Panc1 (cell line): ENCODE results near the gene ZBED6. TPM values are rescaled to one million over a fixed set of nuclear protein-coding genes. Genes with fewer than 3 reads are reported as not detected.

ENCODE experiments used
- ATAC-seq: fragments of 200-7000 bp; cut with Tn5 transposase; 2 replicates; pipeline ENCODE4 v1.9.1; 2020; ENCODE audit warnings: mild to moderate bottlenecking, moderate library complexity
- BruUV-seq: library from RNA; stranded (reverse); fragments of 400-500 nt; replicated peaks from 2 replicates; lab custom pipeline; 2021; lab: Mats Ljungman, UMichigan
- CTCF ChIA-PET: fragments of 300-600 bp; sonication (Branson Sonifier 250); formaldehyde crosslinking; loops from one replicate; lab custom pipeline; 2022; ENCODE audit warnings: antibody characterized with exemption; lab: Charles Lee
- POLR2A ChIA-PET: fragments of 300-600 bp; sonication (Branson Sonifier 250); formaldehyde crosslinking; loops from one replicate; lab custom pipeline; 2022; ENCODE audit warnings: antibody characterized with exemption; lab: Charles Lee
- DNase-seq: peaks from one replicate; pipeline ENCODE4 v3.0.0-alpha.2; 2010; ENCODE audit warnings: low read depth, low spot score
- H3K27ac ChIP-seq: 2 replicates; pipeline ENCODE4 v1.5.1; 2011; ENCODE audit warnings: mild to moderate bottlenecking, low read length, inconsistent platforms
- H3K27me3 ChIP-seq: fragments of 200-500 bp; sonication (Bioruptor generic); 2 replicates; pipeline ENCODE4 v1.6.0; 2014; ENCODE audit warnings: low read length, inconsistent platforms; ENCODE audit not compliant: control insufficient read depth, insufficient read depth
- H3K36me3 ChIP-seq: fragments of 200-500 bp; sonication (Bioruptor generic); 2 replicates; pipeline ENCODE4 v1.5.1; 2014; ENCODE audit warnings: inconsistent platforms, mild to moderate bottlenecking, low read length, moderate library complexity; ENCODE audit not compliant: control insufficient read depth, insufficient read depth
- H3K4me1 ChIP-seq: 2 replicates; pipeline ENCODE4 v1.5.1; 2011; ENCODE audit warnings: inconsistent platforms, mild to moderate bottlenecking, low read length, moderate library complexity; ENCODE audit not compliant: control insufficient read depth, insufficient read depth
- H3K4me3 ChIP-seq, 2 experiments: 2 replicates each; pipeline ENCODE4 v1.5.1; 2011 to 2012; ENCODE audit warnings: low read depth in 2 of 2, low read length in 2 of 2, mild to moderate bottlenecking in 2 of 2, inconsistent platforms in 1 of 2, moderate library complexity in 1 of 2
- H3K9me3 ChIP-seq: fragments of 200-500 bp; sonication (Bioruptor generic); 2 replicates; pipeline ENCODE4 v1.5.1; 2014; ENCODE audit warnings: low read depth, mild to moderate bottlenecking, inconsistent platforms, low read length, moderate library complexity; ENCODE audit not compliant: control insufficient read depth, insufficient read depth
- POLR2AphosphoS5 ChIP-seq: IDR thresholded peaks from 2 replicates; pipeline ENCODE4 v1.6.1; 2012; ENCODE audit warnings: mild to moderate bottlenecking, low read depth, low read length, moderate library complexity
- SIN3A ChIP-seq: IDR thresholded peaks from 2 replicates; pipeline ENCODE4 v1.6.1; 2012; ENCODE audit warnings: low read depth, mild to moderate bottlenecking, low read length, moderate library complexity, borderline replicate concordance; ENCODE audit not compliant: insufficient read depth
- TCF7L2 ChIP-seq: IDR thresholded peaks from 2 replicates; pipeline ENCODE4 v1.6.1; 2011; ENCODE audit warnings: mild to moderate bottlenecking, low read depth, low read length, inconsistent platforms
- in situ Hi-C: cut with HindIII; loops from 2 replicates; pipeline ENCODE4 v1.10.0; 2016; ENCODE audit warnings: low sequenced_read_pairs, low pct_unique_long_range_greater_than_20kb
- intact Hi-C: fragments of 100-400 bp; cut with micrococcal nuclease; formaldehyde crosslinking; loops from one replicate; pipeline ENCODE4 v1.10.0; 2022; ENCODE audit not compliant: unreplicated experiment
- total RNA-seq: library from RNA; stranded (reverse); gene quantifications from one replicate; pipeline ENCODE4 v1.2.1, GENCODE V29; 2021; ENCODE audit not compliant: unreplicated experiment
- TF ChIP-seq, protein P1 (sequence below), 2 experiments: IDR thresholded peaks; 2 replicates each; pipeline ENCODE4 v1.6.1; 2011 to 2012; ENCODE audit warnings: low read depth in 2 of 2, control low read depth in 1 of 2, low read length in 1 of 2, mild to moderate bottlenecking in 1 of 2, moderate library complexity in 1 of 2; ENCODE audit not compliant: insufficient read depth in 1 of 2
- TF ChIP-seq, protein P2 (sequence below): fragments of 450-650 bp; IDR thresholded peaks from 2 replicates; pipeline ENCODE4 v1.5.1; 2017; ENCODE audit warnings: mild to moderate bottlenecking

The ZBED6 gene
- total RNA-seq, 1 experiment from 2014 or later: 39.8 TPM

DNA sequence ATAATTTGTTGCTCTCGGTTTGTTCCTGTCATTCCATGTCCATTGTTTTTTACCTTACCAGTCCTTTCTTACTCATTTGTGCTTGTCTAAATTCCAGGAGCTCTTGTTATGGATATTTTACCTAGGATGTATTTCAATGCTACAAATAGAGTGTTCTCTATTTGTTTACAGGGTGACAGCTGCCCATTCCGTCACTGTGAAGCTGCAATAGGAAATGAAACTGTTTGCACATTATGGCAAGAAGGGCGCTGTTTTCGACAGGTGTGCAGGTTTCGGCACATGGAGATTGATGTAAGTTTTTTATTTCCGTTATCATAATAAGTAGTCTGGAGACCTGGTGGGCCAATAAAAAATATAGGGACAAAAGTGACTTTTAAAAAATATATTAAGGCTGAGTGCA lies 23.0 kb downstream of the ZBED6 start:
- H3K9me3 ChIP-seq: no peaks in the 10 kb centered on the region
- H3K4me3 ChIP-seq: no peak overlapping the region
- peaks cover 18% of the 10 kb centered on the region for H3K36me3 ChIP-seq
- BruUV-seq: no TSS peak
- no peak overlapping the region for H3K27ac ChIP-seq
- in situ Hi-C loops (no loop called here), intact Hi-C loops (no loop called here)
- no peak for TF ChIP-seq POLR2AphosphoS5
- no peak for TF ChIP-seq SIN3A
- TF ChIP-seq, protein P1, sequence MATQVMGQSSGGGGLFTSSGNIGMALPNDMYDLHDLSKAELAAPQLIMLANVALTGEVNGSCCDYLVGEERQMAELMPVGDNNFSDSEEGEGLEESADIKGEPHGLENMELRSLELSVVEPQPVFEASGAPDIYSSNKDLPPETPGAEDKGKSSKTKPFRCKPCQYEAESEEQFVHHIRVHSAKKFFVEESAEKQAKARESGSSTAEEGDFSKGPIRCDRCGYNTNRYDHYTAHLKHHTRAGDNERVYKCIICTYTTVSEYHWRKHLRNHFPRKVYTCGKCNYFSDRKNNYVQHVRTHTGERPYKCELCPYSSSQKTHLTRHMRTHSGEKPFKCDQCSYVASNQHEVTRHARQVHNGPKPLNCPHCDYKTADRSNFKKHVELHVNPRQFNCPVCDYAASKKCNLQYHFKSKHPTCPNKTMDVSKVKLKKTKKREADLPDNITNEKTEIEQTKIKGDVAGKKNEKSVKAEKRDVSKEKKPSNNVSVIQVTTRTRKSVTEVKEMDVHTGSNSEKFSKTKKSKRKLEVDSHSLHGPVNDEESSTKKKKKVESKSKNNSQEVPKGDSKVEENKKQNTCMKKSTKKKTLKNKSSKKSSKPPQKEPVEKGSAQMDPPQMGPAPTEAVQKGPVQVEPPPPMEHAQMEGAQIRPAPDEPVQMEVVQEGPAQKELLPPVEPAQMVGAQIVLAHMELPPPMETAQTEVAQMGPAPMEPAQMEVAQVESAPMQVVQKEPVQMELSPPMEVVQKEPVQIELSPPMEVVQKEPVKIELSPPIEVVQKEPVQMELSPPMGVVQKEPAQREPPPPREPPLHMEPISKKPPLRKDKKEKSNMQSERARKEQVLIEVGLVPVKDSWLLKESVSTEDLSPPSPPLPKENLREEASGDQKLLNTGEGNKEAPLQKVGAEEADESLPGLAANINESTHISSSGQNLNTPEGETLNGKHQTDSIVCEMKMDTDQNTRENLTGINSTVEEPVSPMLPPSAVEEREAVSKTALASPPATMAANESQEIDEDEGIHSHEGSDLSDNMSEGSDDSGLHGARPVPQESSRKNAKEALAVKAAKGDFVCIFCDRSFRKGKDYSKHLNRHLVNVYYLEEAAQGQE (IDR thresholded peaks at IDR 0.05; ENCODE audit: insufficient read depth in 1 of 2, low read depth in 2 of 2, low read length in 1 of 2): no peak
- ATAC-seq: no peak
- ChIA-PET POLR2A (no interaction called here), CTCF (no interaction called here)
- no peaks in the 10 kb centered on the region for H3K4me1 ChIP-seq
- no peaks in the 10 kb centered on the region for H3K27me3 ChIP-seq
- no peak for DNase-seq

DNA sequence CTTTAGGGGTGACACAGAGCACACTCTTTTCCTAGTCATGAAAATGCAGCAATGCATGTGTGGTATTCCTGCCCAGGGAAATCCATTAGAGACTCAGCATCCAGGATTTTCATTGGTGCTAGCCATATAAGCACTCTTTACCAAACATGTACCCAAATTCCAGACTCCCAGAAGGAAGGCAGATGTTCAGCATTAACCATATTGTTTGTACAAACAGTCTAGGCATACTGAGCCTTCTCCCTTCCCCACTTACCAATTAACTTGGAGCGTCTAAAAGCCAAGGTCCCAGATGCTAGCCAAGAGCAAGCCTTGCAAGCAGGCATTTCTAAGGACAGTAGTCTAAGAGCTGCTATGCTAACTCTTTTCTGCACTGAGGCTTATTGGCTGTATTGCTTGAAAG lies 27.9 kb downstream of the ZBED6 start:
- no TSS peak for BruUV-seq
- no peaks in the 10 kb centered on the region for H3K4me1 ChIP-seq
- intact Hi-C loops (no loop called here), in situ Hi-C loops (no loop called here)
- no peaks in the 10 kb centered on the region for H3K9me3 ChIP-seq
- TF ChIP-seq TCF7L2: no peak
- TF ChIP-seq, protein P1 (IDR thresholded peaks at IDR 0.05; ENCODE audit: insufficient read depth in 1 of 2, low read depth in 2 of 2, low read length in 1 of 2): no peak
- TF ChIP-seq SIN3A: no peak
- TF ChIP-seq, protein P2, sequence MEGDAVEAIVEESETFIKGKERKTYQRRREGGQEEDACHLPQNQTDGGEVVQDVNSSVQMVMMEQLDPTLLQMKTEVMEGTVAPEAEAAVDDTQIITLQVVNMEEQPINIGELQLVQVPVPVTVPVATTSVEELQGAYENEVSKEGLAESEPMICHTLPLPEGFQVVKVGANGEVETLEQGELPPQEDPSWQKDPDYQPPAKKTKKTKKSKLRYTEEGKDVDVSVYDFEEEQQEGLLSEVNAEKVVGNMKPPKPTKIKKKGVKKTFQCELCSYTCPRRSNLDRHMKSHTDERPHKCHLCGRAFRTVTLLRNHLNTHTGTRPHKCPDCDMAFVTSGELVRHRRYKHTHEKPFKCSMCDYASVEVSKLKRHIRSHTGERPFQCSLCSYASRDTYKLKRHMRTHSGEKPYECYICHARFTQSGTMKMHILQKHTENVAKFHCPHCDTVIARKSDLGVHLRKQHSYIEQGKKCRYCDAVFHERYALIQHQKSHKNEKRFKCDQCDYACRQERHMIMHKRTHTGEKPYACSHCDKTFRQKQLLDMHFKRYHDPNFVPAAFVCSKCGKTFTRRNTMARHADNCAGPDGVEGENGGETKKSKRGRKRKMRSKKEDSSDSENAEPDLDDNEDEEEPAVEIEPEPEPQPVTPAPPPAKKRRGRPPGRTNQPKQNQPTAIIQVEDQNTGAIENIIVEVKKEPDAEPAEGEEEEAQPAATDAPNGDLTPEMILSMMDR: no peak
- no peak for TF ChIP-seq POLR2AphosphoS5
- H3K4me3 ChIP-seq: no peak overlapping the region
- DNase-seq (no peak), ATAC-seq (no peak)
- ChIA-PET CTCF (no interaction called here), POLR2A (no interaction called here)
- no peak overlapping the region for H3K27ac ChIP-seq
- H3K36me3 ChIP-seq: peaks cover 29% of the 10 kb centered on the region
- H3K27me3 ChIP-seq: no peaks in the 10 kb centered on the region
